ENCODE measurements around the gene KDM3A. TPM values are rescaled to one million over a fixed set of nuclear protein-coding genes. Genes with fewer than 3 reads are reported as not detected.

The KDM3A gene
- total and polyA plus RNA-seq, 8 donors = 15.4 to 35.4 (median 25.3) TPM

- H3K27me3 ChIP-seq = no peaks in the 10 kb centered on the region
- intact Hi-C loops (cut with DNase I) = no loop called here
- ATAC-seq (no peak), DNase-seq (no peak), FAIRE-seq (no peak)
- H3K9me3 ChIP-seq = no peaks in the 10 kb centered on the region
- H3K27ac ChIP-seq = no peak overlapping the region
- no peak overlapping the region for H3K4me3 ChIP-seq
- WGBS, 2 donors = 82 to 91% methylated on average over 6 of the region's 6 CpGs
- TF ChIP-seq CTCF (IDR thresholded peaks at IDR 0.05) = no peak
- no peaks in the 10 kb centered on the region for H3K4me1 ChIP-seq
- no peaks in the 10 kb centered on the region for H3K36me3 ChIP-seq
Observed at GRCh38 chr2:86411396-86411795, 29.8 kb upstream of the KDM3A start.

- H3K4me3 ChIP-seq = no peak overlapping the region
- H3K27ac ChIP-seq = no peak overlapping the region
- intact Hi-C loops (cut with DNase I) = no loop called here
- FAIRE-seq = no peak
- no peaks in the 10 kb centered on the region for H3K27me3 ChIP-seq
- 78 to 86% methylated on average over 3 of the region's 3 CpGs for WGBS, 2 donors
- no peak for TF ChIP-seq CTCF (IDR thresholded peaks at IDR 0.05)
- H3K4me1 ChIP-seq = no peaks in the 10 kb centered on the region
- no peak for ATAC-seq
- H3K36me3 ChIP-seq = no peaks in the 10 kb centered on the region
- no peak for DNase-seq
- H3K9me3 ChIP-seq = no peaks in the 10 kb centered on the region
Observed at GRCh38 chr2:86412007-86412406, 29.2 kb upstream of the KDM3A start.

- Histone ChIP-seq H3K4me1 (no peaks in the 10 kb centered on the region), H3K9me3 (no peaks in the 10 kb centered on the region), H3K4me3 (no peak overlapping the region), H3K36me3 (no peaks in the 10 kb centered on the region), H3K27me3 (no peaks in the 10 kb centered on the region), H3K27ac (no peak overlapping the region)
- ATAC-seq = no peak
- TF ChIP-seq CTCF (IDR thresholded peaks at IDR 0.05) = no peak
- intact Hi-C loops (cut with DNase I) = no loop called here
- no peak for FAIRE-seq
- WGBS, 2 donors = 66 to 69% methylated on average over 8 of the region's 8 CpGs
- DNase-seq = no peak
Observed at GRCh38 chr2:86413296-86414094, 27.7 kb upstream of the KDM3A start.

GRCh38 chr2:86414996-86415395 is 26.2 kb upstream of the KDM3A start:
- Histone ChIP-seq H3K27me3 (no peaks in the 10 kb centered on the region), H3K9me3 (no peaks in the 10 kb centered on the region), H3K27ac (no peak overlapping the region), H3K4me1 (no peaks in the 10 kb centered on the region), H3K36me3 (no peaks in the 10 kb centered on the region), H3K4me3 (no peak overlapping the region)
- intact Hi-C loops (cut with DNase I) = no loop called here
- ATAC-seq (no peak), DNase-seq (no peak), FAIRE-seq (no peak)
- no peak for TF ChIP-seq CTCF (IDR thresholded peaks at IDR 0.05)
- 58 to 65% methylated on average over 3 of the region's 3 CpGs for WGBS, 2 donors

GRCh38 chr2:86416146-86416545 is 25.0 kb upstream of the KDM3A start:
- no peaks in the 10 kb centered on the region for H3K9me3 ChIP-seq
- no peak for TF ChIP-seq CTCF (IDR thresholded peaks at IDR 0.05)
- intact Hi-C loops (cut with DNase I) = no loop called here
- no peaks in the 10 kb centered on the region for H3K4me1 ChIP-seq
- no peaks in the 10 kb centered on the region for H3K36me3 ChIP-seq
- no peak for FAIRE-seq
- ATAC-seq = peak in 2 of 4 donors; percentile 16 to 42
- no peak for DNase-seq
- WGBS, 2 donors = 83 to 90% methylated on average over 2 of the region's 2 CpGs
- no peak overlapping the region for H3K4me3 ChIP-seq
- no peak overlapping the region for H3K27ac ChIP-seq
- H3K27me3 ChIP-seq = no peaks in the 10 kb centered on the region
